T-helper 2 cell treated with Interferon-gamma antibody and Interleukin-4, amounts not matched to agents 100 ng/mL and 5 ng/mL, for 36 hours (primary cell): ENCODE measurements around the gene GABRR3. TPM values are rescaled to one million over a fixed set of nuclear protein-coding genes. Genes with fewer than 3 reads are reported as not detected.

Source experiments
- intact Hi-C: fragments of 100-400 bp; cut with micrococcal nuclease; formaldehyde crosslinking; loops from one replicate; pipeline ENCODE4 v1.15.1; 2023
- total RNA-seq: library from RNA; stranded (reverse); gene quantifications from 2 replicates; pipeline ENCODE4 v1.2.3, GENCODE V29; 2022

GABRR3 gene
- total RNA-seq = 0.05 TPM in 2 replicates

DNA sequence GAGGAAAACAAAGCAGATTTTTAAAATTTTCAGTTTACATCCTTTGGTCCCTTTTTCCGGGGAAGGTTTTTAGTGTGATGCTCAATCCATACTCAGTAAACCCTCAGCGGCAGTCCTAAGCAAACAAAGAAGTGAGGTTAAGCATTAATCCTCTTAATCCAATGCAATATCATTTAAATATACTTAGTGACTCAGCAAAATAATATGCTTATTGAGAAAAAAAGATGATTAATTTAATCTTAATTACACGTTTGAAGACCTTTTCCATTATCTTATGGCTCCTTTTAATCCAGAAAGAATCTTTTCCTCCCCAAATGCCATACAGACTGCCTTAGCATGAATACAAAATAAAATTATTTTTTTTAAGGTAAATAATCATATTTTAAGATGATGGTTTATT lies at the start of gene GABRR3:
Gene GABRR3, minus strand, starts transcription at position 108 of the 400 bp plus-strand sequence. CDS start 328 bp downstream, outside the sequence.
- intact Hi-C loops = loop anchor here (5.0 to 10.0 kb wide), 2 partner anchors 867 to 1780 kb away; partner anchors contain the start of genes CMSS1 and DCBLD2

DNA sequence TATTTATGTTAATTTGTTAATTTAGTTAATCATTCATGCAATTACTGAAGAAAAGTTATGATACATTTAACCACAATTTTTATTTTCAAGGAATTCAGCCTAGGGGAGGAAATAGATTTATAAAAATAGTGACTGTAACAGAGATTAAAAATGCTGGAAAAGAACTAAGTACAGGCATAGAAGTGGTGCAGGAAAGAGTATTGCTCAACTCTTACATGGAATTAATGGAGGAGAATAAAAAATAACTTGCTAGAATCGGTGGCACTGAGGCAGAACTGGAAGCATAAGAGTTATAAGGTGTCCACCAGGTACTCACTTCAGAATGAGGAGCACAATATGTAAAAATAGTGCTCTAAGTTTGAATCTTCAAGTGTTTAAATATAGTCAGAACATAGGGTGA lies 38.4 kb upstream of the GABRR3 start:
- intact Hi-C loops = no loop called here

DNA sequence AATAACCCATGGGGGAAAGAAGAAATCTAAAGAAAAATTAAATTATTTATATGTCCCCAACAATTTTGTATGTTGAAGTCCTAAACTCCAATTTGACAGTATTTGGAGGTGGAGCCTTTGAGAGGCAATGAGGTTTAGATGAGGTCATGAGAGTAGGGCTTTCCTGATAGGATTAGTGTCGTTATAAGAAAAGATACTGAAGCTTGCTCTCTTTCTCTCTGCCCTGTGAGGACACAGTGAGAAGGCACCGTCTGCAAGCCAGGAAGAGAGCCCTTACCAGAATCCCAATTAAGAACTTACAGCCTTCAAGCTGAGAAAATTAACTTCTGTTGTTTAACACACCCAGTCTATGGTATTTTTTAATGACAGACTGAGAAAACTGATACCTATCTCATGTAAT lies 35.7 kb upstream of the GABRR3 start:
- intact Hi-C loops = no loop called here

DNA sequence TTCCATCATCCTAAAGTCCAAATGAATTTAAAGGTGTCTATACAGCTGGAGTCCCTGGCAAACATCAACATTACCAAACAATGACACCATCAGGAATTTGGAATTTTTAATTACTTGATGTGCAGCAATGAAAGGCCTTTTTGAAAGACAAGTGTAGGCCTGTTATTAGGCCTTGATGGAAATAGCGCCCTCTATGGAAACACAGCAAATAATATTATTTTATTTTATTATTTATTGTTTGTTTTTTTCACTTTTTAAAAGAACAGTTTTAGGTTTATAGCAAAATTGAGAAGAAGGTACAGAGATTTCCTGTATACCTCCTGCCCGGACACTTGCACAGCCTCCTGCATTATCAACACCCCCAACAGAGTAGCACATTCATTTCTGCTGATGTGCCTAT lies 33.7 kb upstream of the GABRR3 start:
- intact Hi-C loops = no loop called here

DNA sequence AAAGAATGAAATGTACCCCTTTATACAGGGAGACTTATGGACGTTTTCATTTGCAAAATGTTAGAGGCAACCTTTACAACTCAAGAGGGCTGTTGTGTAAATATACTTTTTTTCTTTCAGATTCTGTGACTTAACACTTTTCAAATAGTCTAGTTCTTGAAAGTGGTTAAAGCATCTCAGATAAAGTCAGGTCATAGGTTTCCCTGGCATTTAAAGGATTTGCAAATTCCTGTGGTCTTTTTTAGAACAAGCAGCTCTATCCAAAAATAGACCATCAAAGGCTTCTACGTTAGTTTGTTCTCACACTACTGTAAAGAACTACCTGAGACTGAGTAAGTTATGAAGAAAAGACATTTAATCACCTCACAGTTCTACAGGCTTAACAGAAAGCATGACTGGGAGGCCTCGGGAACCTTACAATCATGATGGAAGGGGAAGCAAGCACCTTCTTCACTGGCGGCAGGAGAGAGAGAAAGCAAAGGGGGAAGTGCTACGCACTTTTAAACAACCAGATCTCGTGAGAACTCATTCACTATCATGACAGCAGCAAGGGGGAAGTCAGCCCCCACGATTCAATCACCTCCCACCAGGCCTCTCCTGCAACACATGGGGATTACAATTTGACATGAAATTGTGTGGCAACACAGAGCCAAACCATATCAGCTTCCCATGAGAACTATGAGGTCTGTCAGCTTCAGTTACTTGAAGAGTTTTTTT lies 23.3 kb upstream of the GABRR3 start:
- intact Hi-C loops = no loop called here

DNA sequence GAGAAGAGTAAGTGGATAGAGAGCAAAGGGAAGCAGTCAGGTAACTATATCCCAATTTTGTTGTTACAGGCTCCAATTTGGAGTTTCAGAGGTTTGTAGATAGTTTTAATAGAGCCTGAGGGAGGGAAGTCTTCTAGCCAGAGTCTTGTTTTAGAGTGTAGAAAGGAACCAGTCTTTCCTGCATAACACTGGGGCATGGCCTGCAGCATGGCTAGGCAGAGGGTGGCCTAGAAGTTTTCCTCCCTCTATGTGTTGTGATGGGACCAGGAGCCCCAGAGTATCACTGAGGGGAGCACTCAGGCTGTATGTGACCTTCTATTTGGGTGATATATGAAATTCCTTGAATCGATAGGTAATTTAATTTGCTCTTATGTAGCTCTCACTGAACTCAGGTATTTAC lies 22.5 kb upstream of the GABRR3 start:
- intact Hi-C loops = no loop called here

DNA sequence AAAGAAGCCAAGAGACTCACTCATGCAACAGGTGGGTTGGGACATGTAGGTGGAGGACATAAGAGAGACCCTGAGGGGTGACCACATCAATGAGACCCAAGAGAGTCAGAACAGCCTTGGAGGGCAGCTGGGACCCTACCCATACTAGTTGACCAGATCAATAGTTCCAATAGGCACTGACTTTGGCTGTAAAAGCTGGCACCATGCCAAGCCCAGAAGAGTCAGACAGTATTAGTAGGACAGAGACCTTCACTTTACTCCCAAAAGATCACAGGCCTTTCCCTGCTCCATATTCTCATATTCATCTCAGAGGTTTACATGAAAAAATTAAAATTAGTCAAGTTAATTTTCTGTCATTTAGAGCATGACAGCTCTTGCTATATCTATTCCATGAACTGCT lies 20.9 kb upstream of the GABRR3 start:
- intact Hi-C loops = no loop called here

DNA sequence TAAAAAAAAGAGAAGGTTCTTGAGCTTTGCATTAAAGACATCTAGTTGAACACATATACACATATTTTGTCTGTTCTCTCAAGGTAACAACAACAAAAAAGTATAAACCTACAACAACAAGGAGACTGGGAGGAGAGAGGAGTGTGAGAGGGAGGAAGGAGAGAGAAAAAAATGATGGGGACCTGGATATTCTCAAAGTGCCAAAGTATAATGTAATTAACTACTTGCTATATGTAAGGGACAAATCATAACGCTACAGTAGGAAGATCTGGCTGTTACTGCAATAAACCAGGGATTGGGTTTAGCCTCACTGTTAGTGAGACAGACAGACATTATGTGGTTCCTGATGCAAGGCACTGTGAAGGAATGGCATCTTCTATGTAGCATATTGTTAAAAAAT lies 14.2 kb upstream of the GABRR3 start:
- intact Hi-C loops = no loop called here

DNA sequence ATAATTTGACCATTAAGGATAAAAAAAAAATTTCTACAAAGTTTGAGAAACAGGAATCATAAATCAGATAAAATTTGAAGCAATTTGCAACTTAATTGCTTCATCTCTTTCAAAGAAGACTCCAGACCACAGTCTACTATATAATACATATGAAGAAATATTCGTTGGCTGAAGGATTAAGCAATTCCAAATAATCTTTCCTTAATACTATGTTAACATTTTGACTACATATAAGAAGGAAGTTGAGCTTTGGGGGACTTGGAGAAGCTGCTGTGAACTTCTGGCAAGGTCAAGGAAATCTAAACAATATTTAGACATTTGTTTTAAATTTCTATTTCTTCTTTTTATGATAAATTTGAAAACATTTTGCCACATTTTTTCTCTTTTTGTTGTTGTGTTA lies 13.5 kb upstream of the GABRR3 start:
- intact Hi-C loops = no loop called here

DNA sequence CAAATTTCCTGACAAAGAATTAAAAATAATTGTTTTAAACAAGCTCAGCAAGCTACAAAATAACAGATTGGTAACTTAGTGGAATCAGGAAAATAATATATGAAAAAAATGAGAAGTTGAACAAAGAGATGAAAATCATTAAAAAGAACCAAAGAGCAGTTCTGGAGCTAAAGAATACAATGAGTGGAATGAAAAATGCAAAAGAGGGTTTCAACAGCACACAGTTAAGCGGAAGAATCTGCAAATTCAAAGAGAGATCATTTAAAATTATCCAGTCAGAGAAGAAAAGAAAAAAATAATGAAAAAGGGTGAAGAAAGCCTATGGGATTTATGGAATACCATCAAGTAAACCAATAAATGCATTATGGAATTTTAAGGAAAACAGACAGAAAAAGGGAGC lies 6.2 kb upstream of the GABRR3 start:
- intact Hi-C loops = no loop called here

DNA sequence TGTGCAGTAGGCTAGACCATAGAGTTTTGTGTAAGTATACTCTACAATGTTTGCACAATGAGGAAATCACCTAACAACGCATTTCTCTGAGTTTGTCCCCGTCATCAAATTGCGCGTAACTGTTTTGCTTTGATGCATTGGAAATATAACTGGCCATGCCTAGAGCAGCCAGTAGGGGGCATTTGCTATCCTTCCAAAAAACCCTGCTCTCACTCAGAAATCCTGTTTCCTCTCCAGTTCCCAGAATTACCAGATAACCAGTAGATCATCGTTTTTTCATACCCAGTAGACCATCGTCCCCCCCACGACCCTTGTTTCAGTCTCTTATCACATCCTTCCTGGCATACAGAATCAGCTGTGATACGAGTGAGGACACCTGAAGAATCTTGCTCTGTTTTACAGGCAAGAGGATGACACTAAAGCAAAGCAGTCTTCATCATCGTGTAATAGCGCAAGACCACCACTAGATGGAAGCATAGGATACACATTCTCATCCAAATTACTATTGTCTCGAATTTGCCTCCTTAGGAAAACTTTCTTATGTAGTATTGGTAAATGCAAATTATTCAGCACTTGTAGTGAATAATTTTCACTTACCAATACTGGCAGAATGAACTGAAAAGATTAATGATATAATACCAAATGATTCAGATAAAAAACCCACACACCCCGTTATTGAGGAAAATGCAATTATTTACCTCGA lies 4.4 kb upstream of the GABRR3 start:
- intact Hi-C loops = loop anchor here (1.0 to 10.0 kb wide), 10 partner anchors 146 to 1775 kb away; partner anchors contain the start of genes ARL6, CLDND1, CMSS1 and CPOX

DNA sequence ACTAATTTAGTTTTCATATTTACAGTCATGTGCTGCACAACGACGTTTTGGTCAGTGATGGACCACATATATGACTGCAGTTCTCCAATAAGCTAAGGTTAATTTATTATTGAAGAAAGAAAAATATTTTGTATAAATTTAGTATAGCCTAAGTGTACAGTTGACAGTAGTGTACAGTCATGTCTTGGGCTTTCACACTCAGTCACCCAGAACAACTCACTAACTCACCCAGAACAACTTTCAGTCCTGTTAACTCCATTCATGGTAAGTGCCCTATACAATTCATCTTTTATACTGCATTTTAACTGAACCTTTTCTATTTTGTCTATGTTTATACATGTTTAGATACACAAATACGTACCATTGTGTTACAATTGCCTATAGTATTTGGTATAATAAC lies 3.8 kb upstream of the GABRR3 start:
- intact Hi-C loops = loop anchor here (1.0 to 10.0 kb wide), 10 partner anchors 146 to 1776 kb away; partner anchors contain the start of genes ARL6, CLDND1, CMSS1 and CPOX

DNA sequence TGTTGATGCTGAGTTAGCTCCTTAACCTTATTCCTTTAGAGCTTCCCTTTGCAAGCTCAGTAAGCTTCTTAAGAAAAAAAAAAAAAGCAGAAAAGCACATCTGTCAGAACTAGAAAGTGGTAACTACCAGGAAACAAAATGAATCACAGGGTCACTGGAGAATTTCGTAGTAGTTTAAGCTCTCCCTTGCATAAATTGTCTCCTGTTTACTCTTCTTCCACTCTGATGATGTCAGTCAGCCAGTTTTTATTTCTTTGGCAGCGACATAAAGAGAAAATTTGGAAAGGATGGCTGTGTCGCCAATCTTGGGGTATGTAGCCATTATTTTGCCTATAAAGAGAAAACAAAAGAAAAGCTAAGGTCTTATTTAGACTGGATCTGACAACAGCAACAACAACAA lies 3.2 kb upstream of the GABRR3 start:
- intact Hi-C loops = loop anchor here (5.0 to 10.0 kb wide), 2 partner anchors 864 to 1777 kb away; partner anchors contain the start of genes CMSS1 and DCBLD2

DNA sequence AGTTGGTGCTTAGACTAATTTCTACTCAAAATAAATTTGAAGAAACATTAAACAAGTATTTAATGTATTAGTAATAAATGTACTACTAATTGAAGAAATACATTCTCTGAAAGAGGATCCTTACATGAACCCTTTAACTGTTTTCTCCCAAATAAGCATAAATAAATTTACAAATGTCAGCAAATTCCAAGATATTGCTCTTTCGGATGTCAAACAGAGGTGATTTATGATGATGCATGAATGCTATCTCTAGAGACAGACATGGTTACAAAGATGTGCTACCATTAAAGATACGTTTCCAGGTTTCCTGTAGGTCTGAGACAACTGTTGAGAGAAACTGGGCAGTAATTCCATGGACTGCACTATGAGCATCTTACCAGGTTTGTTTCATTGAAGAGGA lies 629 bp downstream of the GABRR3 start:
- intact Hi-C loops = loop anchor here (10.0 kb wide), 1 partner anchor 1780 kb away; the partner anchor contains the start of gene CMSS1

DNA sequence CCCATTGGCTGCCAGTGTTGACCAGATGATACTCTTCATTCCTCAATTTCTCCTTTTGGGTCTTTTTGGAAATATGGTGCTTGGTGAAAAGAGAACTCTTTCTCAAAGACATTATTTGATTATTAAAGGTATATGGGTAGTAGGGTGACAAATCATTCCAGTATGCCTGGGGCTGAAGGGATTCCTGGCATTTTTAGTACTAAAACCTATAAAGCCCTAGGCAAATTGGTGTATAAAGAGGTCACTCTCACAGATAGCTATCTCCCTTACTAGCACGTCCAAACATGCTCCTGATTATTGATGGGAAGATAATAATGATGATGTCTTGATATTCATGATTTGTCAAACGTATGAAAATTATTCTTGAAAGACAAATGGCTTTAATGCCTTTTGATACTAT lies 1.1 kb downstream of the GABRR3 start:
- intact Hi-C loops = loop anchor here (10.0 kb wide), 1 partner anchor 1781 kb away; the partner anchor contains the start of gene CMSS1

DNA sequence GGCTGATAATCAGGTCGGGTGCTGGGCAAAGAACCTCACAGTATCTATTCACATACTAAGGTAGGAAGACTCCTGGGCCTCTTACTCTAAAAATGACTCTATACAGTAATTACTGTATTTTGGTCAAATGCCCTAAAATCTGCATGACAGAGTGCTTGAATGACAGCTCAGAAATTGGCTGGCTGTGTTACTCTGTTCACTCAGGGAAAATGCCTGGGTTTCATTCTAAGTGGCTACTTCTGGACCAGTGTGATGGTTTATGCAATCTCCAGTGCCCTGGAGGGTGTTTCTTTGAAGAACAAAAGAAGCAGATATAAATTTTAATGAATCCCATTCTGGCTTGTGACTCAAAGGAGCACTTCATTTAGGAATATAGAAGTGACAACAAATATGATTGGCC lies 2.2 kb downstream of the GABRR3 start:
- intact Hi-C loops = loop anchor here (10.0 kb wide), 1 partner anchor 1782 kb away; the partner anchor contains the start of gene CMSS1

DNA sequence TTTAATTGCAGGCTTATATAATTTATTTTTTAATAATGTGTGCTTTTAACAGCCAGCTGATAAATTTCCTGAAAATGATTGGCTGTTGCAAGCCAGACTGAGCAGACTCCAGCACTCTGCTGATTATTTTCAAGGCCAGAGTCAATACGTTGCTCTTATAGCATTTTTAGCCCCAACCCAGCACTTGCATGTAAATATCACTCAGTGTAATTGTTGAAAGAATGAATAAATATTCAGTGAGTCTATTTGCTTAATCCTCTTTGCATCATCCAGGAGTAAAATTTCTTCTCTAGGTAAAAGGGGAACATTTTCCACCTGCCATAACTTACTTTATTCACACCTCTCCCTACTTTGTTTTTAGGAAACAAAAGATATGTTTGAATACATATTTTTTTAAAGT lies 2.9 kb downstream of the GABRR3 start:
- intact Hi-C loops = loop anchor here (10.0 kb wide), 1 partner anchor 1783 kb away; the partner anchor contains the start of gene CMSS1

DNA sequence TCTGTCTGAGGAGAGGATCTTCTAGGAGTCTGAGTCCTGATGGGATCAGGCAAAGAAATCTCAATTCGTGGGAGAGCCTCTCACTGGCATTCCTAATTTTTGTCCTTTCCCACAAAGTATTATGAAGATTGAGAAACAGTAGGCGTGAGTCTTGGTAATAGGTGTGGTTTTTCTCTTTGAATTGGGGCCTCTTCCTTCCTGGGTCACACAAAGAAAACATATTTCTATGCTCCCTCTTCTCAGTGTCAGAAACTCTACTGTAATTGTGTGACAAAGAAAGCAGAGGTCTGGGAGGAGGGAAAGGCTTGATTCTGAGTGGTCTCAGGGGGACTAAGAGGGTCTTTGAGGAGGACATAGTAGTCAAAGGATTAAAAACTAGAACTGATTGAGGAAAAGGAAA lies 6.0 kb downstream of the GABRR3 start:
- intact Hi-C loops = no loop called here

DNA sequence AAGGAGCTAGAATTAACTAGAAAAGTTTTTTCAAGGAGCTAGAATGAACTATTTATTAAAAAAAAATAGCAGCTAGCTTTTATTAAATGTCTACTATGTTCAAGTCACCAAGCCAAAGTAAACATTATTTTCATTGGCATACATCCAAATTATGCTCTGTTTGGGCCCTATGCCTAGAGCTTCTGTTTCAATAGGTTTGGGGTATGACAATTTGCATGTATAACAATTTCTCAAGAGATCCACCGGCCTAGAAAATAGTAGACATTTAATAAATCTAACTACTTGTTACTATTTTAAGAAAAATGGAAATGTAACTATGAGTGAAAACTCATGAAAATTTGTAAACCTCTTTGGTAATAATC lies 8.0 kb downstream of the GABRR3 start:
- intact Hi-C loops = no loop called here

DNA sequence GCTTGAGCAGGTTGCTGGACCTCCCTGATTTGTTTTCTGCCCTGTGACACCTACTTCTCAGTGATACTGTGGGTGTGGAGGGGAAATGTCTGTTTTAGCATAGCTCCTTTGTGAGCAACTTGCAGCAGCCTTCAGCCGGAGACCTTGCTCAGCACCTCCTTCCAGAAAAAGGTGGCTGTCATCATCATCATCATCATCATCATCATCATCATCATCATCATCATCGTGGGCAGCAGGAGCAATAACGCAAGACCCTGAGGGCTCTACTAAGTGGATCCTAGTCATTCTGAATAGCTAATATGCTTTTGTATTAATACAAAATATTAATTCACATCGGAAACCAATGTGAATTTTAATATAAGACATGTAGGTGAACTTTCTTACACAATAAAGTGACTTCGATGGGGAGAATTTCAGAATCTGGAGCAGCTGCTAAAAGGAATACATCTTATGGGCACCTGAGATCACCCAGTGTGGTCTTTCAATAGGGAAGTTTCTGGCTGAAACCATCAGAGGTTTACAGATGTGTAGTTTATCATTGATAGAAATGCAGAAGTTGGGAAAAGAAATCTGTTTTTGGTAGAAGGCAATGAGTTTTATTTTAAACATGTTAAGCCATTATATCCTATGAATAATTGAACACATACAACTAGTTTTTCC lies 8.6 kb downstream of the GABRR3 start:
- intact Hi-C loops = no loop called here

DNA sequence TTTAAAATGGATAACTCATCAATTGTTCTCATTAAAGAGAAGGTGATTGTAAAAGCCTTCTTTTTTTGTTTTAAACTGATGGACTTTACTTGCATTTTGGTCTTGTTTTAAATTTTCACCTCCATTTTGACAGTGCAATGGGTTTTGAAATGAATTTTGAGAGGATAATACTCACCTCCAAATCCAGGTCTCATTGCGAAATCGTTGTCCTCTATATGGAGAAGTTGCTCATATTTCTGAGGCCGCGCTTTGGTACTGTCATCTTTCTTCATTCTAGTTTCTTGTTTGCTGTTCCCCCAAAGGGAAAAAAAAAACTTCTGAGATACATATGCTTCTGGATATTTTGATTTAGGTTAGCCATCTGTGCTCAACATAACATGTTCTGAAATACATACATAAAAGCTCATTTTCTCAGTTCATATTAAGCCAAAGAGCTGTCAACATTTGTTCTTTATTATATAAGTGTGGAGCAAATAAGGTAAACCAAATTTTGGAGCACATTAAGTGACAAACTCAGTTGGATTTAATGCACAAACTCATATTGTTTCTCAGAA lies 9.6 kb downstream of the GABRR3 start:
- intact Hi-C loops = no loop called here
